Measurements from ENCODE around the gene FMN1.

- no peak for TF ChIP-seq TCF7L2 (IDR thresholded peaks at IDR 0.05; ENCODE audit: low read depth, low read length)
- no peak for TF ChIP-seq CTCF (IDR thresholded peaks at IDR 0.05)
- no peak for TF ChIP-seq POLR2AphosphoS5 (IDR thresholded peaks at IDR 0.05; ENCODE audit: low read depth, low read length)
These were observed 78.3 kb downstream of the FMN1 start for GRCh38 chr15:33116198-33116597.
